Left ventricle myocardium inferior (tissue), 1 donor: Measurements from ENCODE around the gene TM4SF18. TPM values are rescaled to one million over a fixed set of nuclear protein-coding genes. Genes with fewer than 3 reads are reported as not detected.
A peak's percentile ranks its signal among the peaks of the same experiment; 100 is the strongest.

ENCODE experiments used
- DNase-seq: peaks from one replicate; pipeline ENCODE4 v3.0.0-alpha.2; 2020
- H3K27ac ChIP-seq: fragments of 200-600 bp; replicated peaks from 2 replicates; pipeline ENCODE4 v1.8.0; 2021
- H3K27me3 ChIP-seq: fragments of 200-600 bp; 2 replicates; pipeline ENCODE4 v1.8.0; 2021; ENCODE audit warnings: low read depth
- H3K36me3 ChIP-seq: fragments of 200-600 bp; 2 replicates; pipeline ENCODE4 v1.8.0; 2021
- H3K4me1 ChIP-seq: fragments of 200-600 bp; 2 replicates; pipeline ENCODE4 v1.8.0; 2021
- H3K4me3 ChIP-seq: fragments of 200-600 bp; 2 replicates; pipeline ENCODE4 v1.8.0; 2021; ENCODE audit warnings: mild to moderate bottlenecking, moderate library complexity
- H3K9me3 ChIP-seq: fragments of 200-600 bp; replicated peaks from 2 replicates; pipeline ENCODE4 v1.8.0; 2021
- CTCF ChIP-seq: fragments of 200-600 bp; IDR thresholded peaks from 2 replicates; pipeline ENCODE4 v1.8.0; 2021; ENCODE audit warnings: antibody characterized with exemption, mild to moderate bottlenecking, borderline replicate concordance
- intact Hi-C: fragments of 100-400 bp; cut with micrococcal nuclease; formaldehyde crosslinking; loops from one replicate; pipeline ENCODE4 v1.11.0; 2022
- total RNA-seq: library from RNA; stranded (reverse); fragmentation: NEBNext Ultra II Directional; extraction: Animal tissue kit (Norgen Biotek cat#: 25700); gene quantifications from one replicate; pipeline ENCODE4 v1.2.1, GENCODE V29; 2021
- donor health status: DM: no; HTN: yes; CAD: no; lungs with severe emphysema.

Gene TM4SF18
- total RNA-seq, 1 donor from 2014 or later = 11.2 TPM

DNA sequence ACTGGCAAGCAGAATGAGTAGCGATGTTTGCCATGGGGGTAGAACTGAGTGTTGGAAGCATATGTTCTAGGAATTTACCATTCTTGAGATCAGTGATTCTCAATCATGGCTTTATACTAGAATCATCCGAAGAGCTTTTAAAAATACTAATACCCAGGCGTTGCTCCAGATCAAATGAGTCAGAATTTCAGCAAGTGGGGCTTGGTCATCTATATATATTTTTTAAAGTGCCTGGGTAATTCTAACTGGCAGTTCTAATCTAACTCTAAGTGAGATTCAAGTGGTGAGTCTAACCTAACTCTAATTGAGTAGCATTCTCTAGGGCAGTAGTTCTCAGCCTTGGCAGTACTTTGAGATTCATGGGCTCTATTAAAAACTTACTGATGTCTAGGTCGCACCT lies 23.2 kb upstream of the TM4SF18 start:
- H3K27ac ChIP-seq = no peak overlapping the region
- H3K36me3 ChIP-seq = no peaks in the 10 kb centered on the region
- H3K4me3 ChIP-seq = no peak overlapping the region
- no peak for TF ChIP-seq CTCF
- DNase-seq = no peak
- H3K27me3 ChIP-seq = no peaks in the 10 kb centered on the region
- intact Hi-C loops = loop anchor here (10.0 kb wide), 1 partner anchor 118 kb away; the partner anchor contains the start of gene TM4SF4
- peaks cover 8% of the 10 kb centered on the region for H3K4me1 ChIP-seq
- no peaks in the 10 kb centered on the region for H3K9me3 ChIP-seq

- no peaks in the 10 kb centered on the region for H3K36me3 ChIP-seq
- H3K4me1 ChIP-seq = peaks cover 8% of the 10 kb centered on the region
- H3K4me3 ChIP-seq = no peak overlapping the region
- no peak for DNase-seq
- no peak for TF ChIP-seq CTCF
- H3K9me3 ChIP-seq = no peaks in the 10 kb centered on the region
- H3K27ac ChIP-seq = no peak overlapping the region
- H3K27me3 ChIP-seq = no peaks in the 10 kb centered on the region
- intact Hi-C loops = loop anchor here (10.0 kb wide), 1 partner anchor 119 kb away; the partner anchor contains the start of gene TM4SF4
Measured at GRCh38 chr3:149356044-149356592, 22.7 kb upstream of the TM4SF18 start.

DNA sequence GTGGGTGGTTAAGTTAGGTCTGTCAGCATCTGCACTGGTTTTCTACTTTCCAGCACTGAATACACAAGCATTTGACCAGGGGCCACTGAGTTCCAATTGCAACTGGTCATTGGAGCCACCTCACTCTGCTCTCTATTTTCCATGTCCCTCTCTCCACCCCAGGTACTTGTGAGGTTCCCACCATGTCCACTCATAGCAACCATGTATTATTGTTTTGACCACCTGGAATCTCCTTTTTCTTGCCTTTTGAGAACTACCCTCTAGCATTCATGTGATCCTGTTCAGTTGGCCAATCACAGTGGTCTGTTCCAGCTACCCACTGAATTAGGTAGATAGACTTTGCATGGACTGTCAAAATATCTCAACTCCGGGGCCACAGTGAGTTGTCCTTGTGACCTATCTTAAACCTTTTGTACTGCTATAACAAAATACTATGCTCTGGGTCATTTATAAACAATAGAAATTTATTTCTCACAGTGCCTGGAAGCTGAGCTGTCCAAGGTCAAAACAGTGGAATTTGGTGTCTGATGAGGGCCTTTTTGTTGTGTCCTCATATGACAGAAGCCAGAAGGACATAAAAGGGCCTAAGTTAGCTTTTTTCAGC lies 20.2 kb upstream of the TM4SF18 start:
- no peaks in the 10 kb centered on the region for H3K27me3 ChIP-seq
- no peaks in the 10 kb centered on the region for H3K36me3 ChIP-seq
- peaks cover 8% of the 10 kb centered on the region for H3K4me1 ChIP-seq
- H3K4me3 ChIP-seq = no peak overlapping the region
- intact Hi-C loops = loop anchor here (10.0 kb wide), 1 partner anchor 121 kb away; the partner anchor contains the start of gene TM4SF4
- TF ChIP-seq CTCF = no peak
- H3K9me3 ChIP-seq = no peaks in the 10 kb centered on the region
- H3K27ac ChIP-seq = peak overlapping the region; percentile 13
- DNase-seq = no peak

GRCh38 chr3:149352556-149352955 lies 19.1 kb upstream of the TM4SF18 start:
- no peaks in the 10 kb centered on the region for H3K27me3 ChIP-seq

GRCh38 chr3:149343951-149344350 lies 10.5 kb upstream of the TM4SF18 start:
- intact Hi-C loops = no loop called here

More at GRCh38 chr3:149352556-149352955, 19.1 kb upstream of the TM4SF18 start:
- no peak overlapping the region for H3K4me3 ChIP-seq
- no peaks in the 10 kb centered on the region for H3K9me3 ChIP-seq
- peak overlapping the region; percentile 13 for H3K27ac ChIP-seq
- peak; percentile 80 for TF ChIP-seq CTCF
- DNase-seq = peak; percentile 36
- peaks cover 8% of the 10 kb centered on the region for H3K4me1 ChIP-seq
- intact Hi-C loops = loop anchor here (10.0 kb wide), 1 partner anchor 122 kb away; the partner anchor contains the start of gene TM4SF4
- H3K36me3 ChIP-seq = no peaks in the 10 kb centered on the region

More at GRCh38 chr3:149343951-149344350, 10.5 kb upstream of the TM4SF18 start:
- Histone ChIP-seq H3K4me3 (no peak overlapping the region), H3K27ac (no peak overlapping the region), H3K9me3 (no peaks in the 10 kb centered on the region), H3K36me3 (no peaks in the 10 kb centered on the region), H3K27me3 (no peaks in the 10 kb centered on the region), H3K4me1 (peaks cover 28% of the 10 kb centered on the region)
- TF ChIP-seq CTCF = no peak
- no peak for DNase-seq
